PFSK-1 (cell line): ENCODE data around the gene S100A2.

Source experiments
- FOXP2 ChIP-seq: optimal IDR thresholded peaks from 2 replicates; pipeline ENCODE3; 2011; ENCODE audit warnings: borderline replicate concordance, control low read depth, inconsistent platforms; ENCODE audit not compliant: insufficient read depth; ENCODE audit errors: extremely low read length, extremely low read depth
- POLR2AphosphoS5 ChIP-seq: IDR thresholded peaks from 2 replicates; pipeline ENCODE4 v1.6.1; 2012; ENCODE audit warnings: low read depth, mild to moderate bottlenecking, control low read depth, low read length, moderate library complexity
- REST ChIP-seq, 2 experiments: IDR thresholded peaks; 2 replicates each; pipeline versions ENCODE4 v1.6.1 to v1.8.0; 2011 to 2012; ENCODE audit warnings: low read depth in 2 of 2, low read length in 2 of 2, control low read depth in 1 of 2, inconsistent platforms in 1 of 2, mild to moderate bottlenecking in 1 of 2, moderate library complexity in 1 of 2; ENCODE audit not compliant: insufficient read depth in 1 of 2
- SIN3A ChIP-seq: IDR thresholded peaks from 2 replicates; pipeline ENCODE4 v1.6.1; 2012; ENCODE audit warnings: mild to moderate bottlenecking, low read length, moderate library complexity, borderline replicate concordance; ENCODE audit not compliant: insufficient read depth
- TAF1 ChIP-seq: IDR thresholded peaks from 2 replicates; pipeline ENCODE4 v1.6.1; 2012; ENCODE audit warnings: low read length, control low read depth, borderline replicate concordance; ENCODE audit not compliant: insufficient read depth

S100A2 gene

GRCh38 chr1:153553830-153554541 lies 11.7 kb downstream of the S100A2 start:
- no peak for TF ChIP-seq POLR2AphosphoS5
- TF ChIP-seq FOXP2, result no peak
- no peak for TF ChIP-seq REST (IDR thresholded peaks at IDR 0.05; ENCODE audit: insufficient read depth in 1 of 2, low read depth in 2 of 2, low read length in 2 of 2)
- TF ChIP-seq SIN3A, result no peak
- no peak for TF ChIP-seq TAF1

DNA sequence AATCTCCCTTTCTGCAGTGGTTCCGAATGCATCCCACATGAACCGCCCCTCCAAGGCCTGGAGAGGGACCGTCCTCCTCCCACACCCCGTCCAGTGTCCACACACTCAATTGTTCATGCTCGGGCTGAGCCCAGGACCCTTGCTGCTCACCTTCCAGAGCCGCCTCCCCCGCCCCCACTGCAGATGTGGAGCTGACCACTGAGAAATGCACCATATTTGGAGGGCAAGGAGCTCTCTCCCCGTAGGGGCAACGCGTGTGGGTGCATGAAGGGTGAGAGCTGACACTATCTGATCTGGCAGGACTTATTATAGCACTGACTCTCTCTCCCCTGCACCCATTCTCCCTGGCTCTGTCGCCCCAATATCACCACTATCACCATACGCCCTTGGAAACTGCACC lies 12.5 kb downstream of the S100A2 start:
- TF ChIP-seq SIN3A, result no peak
- TF ChIP-seq FOXP2, result no peak
- TF ChIP-seq POLR2AphosphoS5, result no peak
- no peak for TF ChIP-seq REST (IDR thresholded peaks at IDR 0.05; ENCODE audit: insufficient read depth in 1 of 2, low read depth in 2 of 2, low read length in 2 of 2)
- TF ChIP-seq TAF1, result no peak

- TF ChIP-seq POLR2AphosphoS5 (no peak), TAF1 (no peak), FOXP2 (no peak), SIN3A (no peak), REST (IDR thresholded peaks at IDR 0.05; ENCODE audit: insufficient read depth in 1 of 2, low read depth in 2 of 2, low read length in 2 of 2) (no peak)
Observed at GRCh38 chr1:153552335-153552734, 13.3 kb downstream of the S100A2 start.

DNA sequence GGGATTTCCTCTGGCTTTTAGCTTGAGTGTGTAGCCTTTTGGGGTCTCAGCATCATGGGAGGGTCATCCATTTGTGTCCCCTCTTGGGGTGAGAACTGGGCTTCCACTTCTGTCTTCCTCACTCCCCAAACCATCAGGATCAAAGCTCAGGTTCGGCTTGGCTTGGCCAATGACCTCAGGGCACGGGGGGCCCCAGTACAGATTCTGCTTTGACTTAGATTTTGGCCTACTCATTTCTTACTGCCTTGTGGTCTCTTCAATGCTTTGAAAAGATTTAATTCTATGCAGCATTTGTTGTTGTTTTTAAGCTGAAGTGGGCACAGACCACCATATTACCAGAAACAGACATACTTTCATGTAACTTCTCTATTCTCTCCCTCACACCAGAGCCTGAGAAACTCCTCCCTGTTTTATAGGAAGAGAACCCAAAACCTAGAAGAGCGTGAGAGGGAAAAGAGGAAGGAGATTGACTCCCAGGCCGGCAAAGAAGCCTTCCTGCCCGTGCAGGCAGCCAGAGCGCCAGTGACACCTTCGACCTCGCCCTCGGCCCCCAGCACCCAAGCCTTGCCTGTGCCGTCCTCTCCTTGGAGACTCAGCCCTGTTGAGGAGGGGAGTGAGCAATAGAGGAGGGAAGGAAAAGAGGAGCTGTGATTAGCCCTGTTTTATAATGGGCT lies 14.7 kb downstream of the S100A2 start:
- no peak for TF ChIP-seq TAF1
- TF ChIP-seq POLR2AphosphoS5, result no peak
- TF ChIP-seq FOXP2, result no peak

GRCh38 chr1:153550398-153550758 lies 15.3 kb downstream of the S100A2 start:
- TF ChIP-seq POLR2AphosphoS5 (no peak), TAF1 (no peak), FOXP2 (no peak), SIN3A (no peak), REST (IDR thresholded peaks at IDR 0.05; ENCODE audit: insufficient read depth in 1 of 2, low read depth in 2 of 2, low read length in 2 of 2) (no peak)
